GM12878 (cell line): Measurements from ENCODE around the gene MVB12B. TPM values are rescaled to one million over a fixed set of nuclear protein-coding genes. Genes with fewer than 3 reads are reported as not detected.

Experiments used
- ATAC-seq: fragments of 200-7000 bp; cut with Tn5 transposase; 3 replicates; pipeline ENCODE4 v1.9.1; 2020; ENCODE audit warnings: mild to moderate bottlenecking, moderate library complexity
- BruUV-seq: library from RNA; stranded (reverse); fragments of 400-500 nt; replicated peaks from 2 replicates; lab custom pipeline; 2021; lab: Mats Ljungman, UMichigan
- CTCF ChIA-PET: fragments of 300-600 bp; sonication (Branson Sonifier 250); formaldehyde crosslinking; extraction: SDS; loops from one replicate; lab custom pipeline; 2021; ENCODE audit warnings: inconsistent platforms; lab: Yijun Ruan, JAX
- POLR2A ChIA-PET: fragments of 350-600 bp; formaldehyde crosslinking; extraction: SDS; loops from one replicate; lab custom pipeline; 2021; ENCODE audit warnings: inconsistent platforms; lab: Charles Lee
- RAD21 ChIA-PET: fragments of 300-600 bp; sonication (Branson Sonifier 250); formaldehyde crosslinking; loops from one replicate; lab custom pipeline; 2023; ENCODE audit warnings: antibody characterized with exemption; ENCODE audit not compliant: unreplicated experiment; lab: Charles Lee
- SMC1A ChIA-PET: fragments of 300-600 bp; sonication (Branson Sonifier 250); formaldehyde crosslinking; loops from one replicate; lab custom pipeline; 2023; ENCODE audit not compliant: unreplicated experiment, uncharacterized antibody; lab: Charles Lee
- DNase-seq: peaks from one replicate; pipeline ENCODE4 v3.0.0-alpha.2; 2011; ENCODE audit warnings: low read depth, low spot score
- FAIRE-seq: peaks from 3 replicates; lab custom pipeline; 2011; peaks lifted over from hg19 to GRCh38; lab: Jason Lieb, UNC
- H2AFZ ChIP-seq: 2 replicates; pipeline ENCODE4 v1.6.0; 2011; ENCODE audit warnings: low read depth, low read length, control low read depth; ENCODE audit not compliant: control insufficient read depth
- H3K27ac ChIP-seq: 2 replicates; pipeline ENCODE4 v1.5.1; 2011; ENCODE audit warnings: control low read depth; ENCODE audit not compliant: control insufficient read depth, insufficient read depth
- H3K27me3 ChIP-seq, 2 experiments: replicated peaks in 1 of 2; 2 replicates each; pipeline versions ENCODE4 v1.6.0 to v1.6.1; 2011; ENCODE audit warnings: low read length in 1 of 2; ENCODE audit not compliant: control insufficient read depth in 2 of 2, insufficient read depth in 2 of 2
- H3K36me3 ChIP-seq, 2 experiments: 2 replicates each; pipeline ENCODE4 v1.5.1; 2011; ENCODE audit warnings: low read length in 1 of 2; ENCODE audit not compliant: control insufficient read depth in 2 of 2, insufficient read depth in 2 of 2
- H3K4me1 ChIP-seq: 2 replicates; pipeline ENCODE4 v1.6.1; 2011; ENCODE audit warnings: mild to moderate bottlenecking, low read length, moderate library complexity, mixed read lengths; ENCODE audit not compliant: control insufficient read depth, insufficient read depth
- H3K4me2 ChIP-seq: 2 replicates; pipeline ENCODE4 v1.6.0; 2011; ENCODE audit warnings: control low read depth; ENCODE audit not compliant: control insufficient read depth, insufficient read depth
- H3K4me3 ChIP-seq: fragments of 200-600 bp; sonication (generic); 2 replicates; pipeline ENCODE4 v1.5.1; 2016
- H3K79me2 ChIP-seq: 2 replicates; pipeline ENCODE4 v1.6.0; 2011; ENCODE audit warnings: low read length; ENCODE audit not compliant: control insufficient read depth, insufficient read depth
- H3K9ac ChIP-seq: 2 replicates; pipeline ENCODE4 v1.8.0; 2011; ENCODE audit warnings: low read length, control low read depth, mixed read lengths; ENCODE audit not compliant: control insufficient read depth, insufficient read depth
- H3K9me3 ChIP-seq: replicated peaks from 3 replicates; pipeline ENCODE4 v1.5.1; 2011; ENCODE audit warnings: mild to moderate bottlenecking, low read length; ENCODE audit not compliant: control insufficient read depth, insufficient read depth
- H4K20me1 ChIP-seq: 2 replicates; pipeline ENCODE4 v1.6.0; 2011; ENCODE audit not compliant: control insufficient read depth, insufficient read depth
- BCLAF1 ChIP-seq: fragments of 450-650 bp; IDR thresholded peaks from 2 replicates; pipeline ENCODE4 v1.6.1; 2017; ENCODE audit warnings: antibody characterized with exemption, mild to moderate bottlenecking, moderate library complexity
- CEBPZ ChIP-seq: fragments of 150-350 bp; IDR thresholded peaks from 2 replicates; pipeline ENCODE4 v1.6.1; 2016; ENCODE audit warnings: low read depth, low read length
- CREB1 ChIP-seq: IDR thresholded peaks from 2 replicates; pipeline ENCODE4 v1.6.1; 2012; ENCODE audit warnings: low read depth, mild to moderate bottlenecking, inconsistent platforms
- E4F1 ChIP-seq: fragments of 450-650 bp; IDR thresholded peaks from 2 replicates; pipeline ENCODE4 v1.6.1; 2018; ENCODE audit warnings: borderline replicate concordance, mild to moderate bottlenecking; ENCODE audit not compliant: partially characterized antibody
- FOXK2 ChIP-seq: fragments of 450-650 bp; IDR thresholded peaks from 2 replicates; pipeline ENCODE4 v1.6.1; 2017; ENCODE audit warnings: mild to moderate bottlenecking, moderate library complexity
- GABPA ChIP-seq: IDR thresholded peaks from 2 replicates; pipeline ENCODE4 v1.6.1; 2014; ENCODE audit warnings: antibody characterized with exemption, low read depth, mild to moderate bottlenecking, inconsistent platforms
- HCFC1 ChIP-seq: fragments of 150-350 bp; IDR thresholded peaks from 2 replicates; pipeline ENCODE4 v1.6.1; 2014; ENCODE audit warnings: low read length
- HDAC2 ChIP-seq: fragments of 200-600 bp; sonication (generic); IDR thresholded peaks from 2 replicates; pipeline ENCODE4 v1.6.1; 2017
- JUNB ChIP-seq: IDR thresholded peaks from 2 replicates; pipeline ENCODE4 v1.6.1; 2016; ENCODE audit warnings: antibody characterized with exemption, mild to moderate bottlenecking
- MTA3 ChIP-seq: IDR thresholded peaks from 2 replicates; pipeline ENCODE4 v1.6.1; 2012; ENCODE audit warnings: low read length, inconsistent platforms, borderline replicate concordance
- NKRF ChIP-seq: fragments of 450-650 bp; conservative IDR thresholded peaks from 2 replicates; pipeline ENCODE4 v1.6.1; 2017; ENCODE audit warnings: mild to moderate bottlenecking, moderate library complexity
- PAX5 ChIP-seq: IDR thresholded peaks from 2 replicates; pipeline ENCODE4 v1.6.1; 2011; ENCODE audit warnings: low read depth, low read length, borderline replicate concordance
- PML ChIP-seq: IDR thresholded peaks from 2 replicates; pipeline ENCODE4 v1.6.1; 2012; ENCODE audit warnings: low read length, inconsistent platforms
- RFX5 ChIP-seq: IDR thresholded peaks from 2 replicates; pipeline ENCODE4 v1.6.1; 2011; ENCODE audit warnings: low read depth, low read length, improper control_type of control experiment
- SREBF2 ChIP-seq: IDR thresholded peaks from 2 replicates; pipeline ENCODE4 v1.6.1; 2012; ENCODE audit warnings: mild to moderate bottlenecking, low read length
- WGBS: methylation state at CpG from one replicate; pipeline ENCODE4 v1.1.6; 2016; ENCODE audit warnings: low lambda C conversion rate; ENCODE audit not compliant: insufficient replicate concordance, insufficient coverage; ENCODE audit errors: missing lambda C conversion rate; 5-methylcytosine and 5-hydroxymethylcytosine counted together
- in situ Hi-C: fragments of 300-500 bp; cut with MboI; formaldehyde crosslinking; loops from 9 replicates; pipeline ENCODE4 v1.14.3; 2018; ENCODE audit warnings: mixed read lengths
- intact Hi-C: fragments of 100-400 bp; cut with micrococcal nuclease; formaldehyde crosslinking; loops from one replicate; pipeline ENCODE4 v1.14.2; 2022; ENCODE audit not compliant: unreplicated experiment
- polyA plus RNA-seq, 11 experiments: library from polyadenylated mRNA; depleted of rRNA in 4 of 11; unstranded in 6 of 11; stranded (reverse) in 5 of 11; fragments of >200 nt; fragmentation: Nextera tagmentation in 4 of 11; fragmentation: Illumina TruSeq in 1 of 11; extraction: Ambion mirVana in 4 of 11; extraction: Trizol in 1 of 11; gene quantifications; 1 replicate in 1 of 11; 2 replicates in 10 of 11; pipeline versions ENCODE4 v1.2.1 to v1.2.3, GENCODE V29; 2011 to 2016; ENCODE audit warnings: inconsistent platforms in 2 of 11, missing spikeins in 2 of 11, low read depth in 1 of 11
- total RNA-seq, 4 experiments: library from RNA; depleted of rRNA in 3 of 4; stranded (reverse); fragments of >200 nt in 3 of 4; fragmentation: Illumina TruSeq in 1 of 4; extraction: Trizol in 1 of 4; gene quantifications; 2 replicates each; pipeline versions ENCODE4 v1.2.1 to v1.2.3, GENCODE V29; 2013 to 2021

The MVB12B gene
- total and polyA plus RNA-seq, 10 of the 15 experiments (the other 5 are each of a cell fraction or from before 2014, with no cell fraction given) = 0.08 TPM; not detected in 9

GRCh38 chr9:126400571-126400970 lies 73.9 kb downstream of the MVB12B start (continued):
- TF ChIP-seq NKRF (no peak), PML (no peak), SREBF2 (no peak), JUNB (no peak), HCFC1 (no peak), GABPA (no peak), RFX5 (no peak), HDAC2 (no peak), BCLAF1 (no peak)

- WGBS = 0% methylated on average over 6 of the region's 6 CpGs
- H4K20me1 ChIP-seq = no peaks in the 10 kb centered on the region; the same call in none of the 2 replicates
- peaks cover 1 to 15% of the 10 kb centered on the region in 2 experiments for H3K27me3 ChIP-seq
- peaks cover 5% of the 10 kb centered on the region for H3K4me1 ChIP-seq
- FAIRE-seq (no peak), ATAC-seq (no peak), DNase-seq (no peak)
- SMC1A ChIA-PET = no interaction called here
- in situ Hi-C loops (no loop called here), intact Hi-C loops (no loop called here)
- RAD21 ChIA-PET = no interaction called here
- H3K9ac ChIP-seq = no peak overlapping the region
- no peak overlapping the region for H2AFZ ChIP-seq
- no peak overlapping the region for H3K4me3 ChIP-seq
- H3K79me2 ChIP-seq = no peaks in the 10 kb centered on the region
- CTCF ChIA-PET = interaction anchor here (1.3 kb wide), 1 partner anchor 89 kb away, joined by 4 read pairs; no protein-coding TSS in a partner anchor
- H3K36me3 ChIP-seq = no peaks in the 10 kb centered on the region
- no peak overlapping the region for H3K4me2 ChIP-seq
- H3K27ac ChIP-seq = no peak overlapping the region
- BruUV-seq = no TSS peak
- no peak for TF ChIP-seq E4F1
- TF ChIP-seq FOXK2 = no peak
- TF ChIP-seq CEBPZ = no peak
- no peak for TF ChIP-seq PAX5
- no peak for TF ChIP-seq CREB1
- no peak for TF ChIP-seq MTA3
- H3K9me3 ChIP-seq = no peaks in the 10 kb centered on the region; the same call in 2 of the 3 replicates
- POLR2A ChIA-PET = no interaction called here
Measured at GRCh38 chr9:126401107-126401506, 74.5 kb downstream of the MVB12B start.
